OCI-LY7 (cell line): Measurements from ENCODE around the gene ASXL3. TPM values are rescaled to one million over a fixed set of nuclear protein-coding genes. Genes with fewer than 3 reads are reported as not detected.
A peak's percentile ranks its signal among the peaks of the same experiment; 100 is the strongest.

Experiments
- BruUV-seq: library from RNA; stranded (reverse); fragments of 400-500 nt; replicated peaks from 2 replicates; lab custom pipeline; 2021; lab: Mats Ljungman, UMichigan
- CTCF ChIA-PET: fragments of 300-600 bp; sonication (Branson Sonifier 250); formaldehyde crosslinking; loops from one replicate; lab custom pipeline; 2022; ENCODE audit warnings: antibody characterized with exemption; ENCODE audit not compliant: unreplicated experiment; lab: Charles Lee
- POLR2A ChIA-PET: fragments of 300-600 bp; sonication (Branson Sonifier 250); formaldehyde crosslinking; loops from one replicate; lab custom pipeline; 2022; ENCODE audit warnings: antibody characterized with exemption; lab: Charles Lee
- DNase-seq: peaks from one replicate; pipeline ENCODE4 v3.0.0-alpha.2; 2015; ENCODE audit warnings: low spot score
- H2AFZ ChIP-seq: fragments of 200-600 bp; sonication (generic), shearing (Covaris generic); 2 replicates; pipeline ENCODE4 v1.6.1; 2014; ENCODE audit warnings: mild to moderate bottlenecking, antibody characterized with exemption, low read length, moderate library complexity
- H3K27ac ChIP-seq: fragments of 200-600 bp; sonication (generic); 2 replicates; pipeline ENCODE4 v1.5.1; 2014; ENCODE audit warnings: mixed run types, low read depth, mild to moderate bottlenecking, moderate library complexity, low read length, inconsistent platforms; ENCODE audit not compliant: poor library complexity, severe bottlenecking
- H3K36me3 ChIP-seq: fragments of 200-600 bp; sonication (generic); 2 replicates; pipeline ENCODE4 v1.6.1; 2014; ENCODE audit warnings: mild to moderate bottlenecking, antibody characterized with exemption, low read length, moderate library complexity, mixed read lengths; ENCODE audit not compliant: insufficient read depth
- H3K4me1 ChIP-seq: fragments of 200-600 bp; sonication (generic); 2 replicates; pipeline ENCODE4 v1.5.1; 2014; ENCODE audit warnings: mild to moderate bottlenecking, low read length; ENCODE audit not compliant: insufficient read depth, poor library complexity, severe bottlenecking
- H3K4me2 ChIP-seq: fragments of 200-600 bp; sonication (generic); 2 replicates; pipeline ENCODE4 v1.6.1; 2014; ENCODE audit warnings: mild to moderate bottlenecking, low read length
- H3K4me3 ChIP-seq: fragments of 200-600 bp; sonication (generic); 2 replicates; pipeline ENCODE4 v1.5.1; 2014; ENCODE audit warnings: mild to moderate bottlenecking, low read depth, low read length; ENCODE audit not compliant: poor library complexity, severe bottlenecking
- H3K79me2 ChIP-seq: fragments of 200-600 bp; sonication (generic); 2 replicates; pipeline ENCODE4 v1.6.1; 2016; ENCODE audit warnings: low read depth, mild to moderate bottlenecking, low read length, moderate library complexity, mixed read lengths; ENCODE audit not compliant: insufficient read depth
- H3K9me2 ChIP-seq: fragments of 200-600 bp; sonication (generic); 2 replicates; pipeline ENCODE4 v1.6.1; 2016; ENCODE audit warnings: mild to moderate bottlenecking, low read length, mixed read lengths; ENCODE audit not compliant: insufficient read depth
- H3K9me3 ChIP-seq: fragments of 200-600 bp; sonication (generic); 2 replicates; pipeline ENCODE4 v1.6.1; 2014; ENCODE audit warnings: mild to moderate bottlenecking, mixed run types, low read length, mixed read lengths
- H4K20me1 ChIP-seq: fragments of 200-600 bp; sonication (generic); 2 replicates; pipeline ENCODE4 v1.6.1; 2014; ENCODE audit warnings: mild to moderate bottlenecking, antibody characterized with exemption, low read length, moderate library complexity, mixed read lengths; ENCODE audit not compliant: insufficient read depth
- CTCF ChIP-seq: fragments of 200-600 bp; sonication (generic); conservative IDR thresholded peaks from 2 replicates; pipeline ENCODE4 v1.5.1; 2014; ENCODE audit warnings: mild to moderate bottlenecking, antibody characterized with exemption, low read length, moderate library complexity, mixed read lengths
- EZH2phosphoT487 ChIP-seq: fragments of 200-600 bp; sonication (generic); IDR thresholded peaks from 2 replicates; pipeline ENCODE4 v1.6.1; 2018; ENCODE audit warnings: low read depth, borderline replicate concordance, mild to moderate bottlenecking, mixed run types, antibody characterized with exemption, low read length, moderate library complexity, mixed read lengths
- intact Hi-C: fragments of 100-400 bp; cut with micrococcal nuclease; formaldehyde crosslinking; loops from one replicate; pipeline ENCODE4 v1.10.0; 2022; ENCODE audit not compliant: unreplicated experiment
- total RNA-seq, 2 experiments: library from RNA; depleted of rRNA in 1 of 2; stranded (reverse); fragments of >200 nt in 1 of 2; shearing (Covaris generic) in 1 of 2; gene quantifications; 2 replicates each; pipeline ENCODE4 v1.2.3, GENCODE V29; 2014 to 2022

Gene ASXL3
- total RNA-seq, 2 experiments from 2014 or later: 2.6 TPM

DNA sequence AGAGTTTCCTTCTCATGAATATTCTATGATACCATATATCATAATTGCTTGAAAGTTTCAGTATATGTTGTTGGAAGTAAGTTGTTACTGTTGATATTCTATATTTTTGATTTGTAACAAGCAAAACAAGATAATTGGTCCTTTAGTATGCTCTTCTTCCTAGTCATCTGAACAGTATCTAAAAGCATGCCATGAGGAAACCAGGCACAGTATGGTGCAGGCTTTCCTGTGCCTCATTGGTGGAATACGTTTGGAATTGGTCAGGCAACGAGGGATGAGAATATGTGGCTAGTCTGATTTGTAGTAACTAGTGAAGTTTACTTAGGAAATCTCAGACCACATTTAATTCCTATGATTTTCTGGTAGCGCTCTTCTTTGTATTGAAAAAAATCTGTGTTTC lies 22.8 kb downstream of the ASXL3 start:
- Histone ChIP-seq H3K4me2 (no peak overlapping the region), H3K36me3 (no peaks in the 10 kb centered on the region), H3K9me3 (no peaks in the 10 kb centered on the region), H2AFZ (no peak overlapping the region), H4K20me1 (no peaks in the 10 kb centered on the region), H3K27ac (no peak overlapping the region), H3K4me3 (no peak overlapping the region), H3K4me1 (peaks cover 16% of the 10 kb centered on the region), H3K79me2 (no peaks in the 10 kb centered on the region), H3K9me2 (no peaks in the 10 kb centered on the region)
- BruUV-seq: no TSS peak
- TF ChIP-seq CTCF (no peak), EZH2phosphoT487 (no peak)
- CTCF ChIA-PET: no interaction called here
- POLR2A ChIA-PET: no interaction called here
- intact Hi-C loops: no loop called here
- DNase-seq: no peak

- Histone ChIP-seq H3K9me2 (no peaks in the 10 kb centered on the region), H3K4me3 (no peak overlapping the region), H3K79me2 (no peaks in the 10 kb centered on the region), H3K9me3 (no peaks in the 10 kb centered on the region), H3K36me3 (no peaks in the 10 kb centered on the region), H3K4me2 (no peak overlapping the region), H3K4me1 (peaks cover 21% of the 10 kb centered on the region), H3K27ac (no peak overlapping the region), H4K20me1 (no peaks in the 10 kb centered on the region), H2AFZ (peak overlapping the region; percentile 14; the same call in 1 of the 2 replicates)
- no TSS peak for BruUV-seq
- ChIA-PET CTCF (no interaction called here), POLR2A (no interaction called here)
- intact Hi-C loops: no loop called here
- no peak for TF ChIP-seq CTCF
- TF ChIP-seq EZH2phosphoT487: no peak
- no peak for DNase-seq
Observed at GRCh38 chr18:33603454-33603853, 25.4 kb downstream of the ASXL3 start.

DNA sequence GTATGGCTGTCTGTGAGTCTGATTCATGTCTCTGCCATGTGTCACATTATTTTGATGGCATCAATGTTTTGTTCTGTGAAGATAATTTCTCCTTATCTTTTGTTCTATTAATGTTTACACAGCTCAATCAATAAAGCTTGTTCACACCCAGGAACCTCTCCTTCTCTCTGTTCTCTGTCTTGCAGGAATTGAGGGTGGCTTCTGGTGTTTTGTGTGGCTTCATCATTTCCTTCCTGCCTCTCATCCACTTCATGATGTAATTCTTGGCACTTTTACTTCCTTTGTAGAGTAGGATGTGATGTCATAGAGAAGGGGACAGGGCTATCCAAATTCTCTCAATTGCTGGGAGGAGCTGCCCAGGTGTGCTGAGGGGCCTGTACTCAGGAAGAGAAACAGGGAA lies 27.2 kb downstream of the ASXL3 start:
- H4K20me1 ChIP-seq: no peaks in the 10 kb centered on the region
- no peak overlapping the region for H3K27ac ChIP-seq
- no peaks in the 10 kb centered on the region for H3K36me3 ChIP-seq
- H3K9me3 ChIP-seq: no peaks in the 10 kb centered on the region
- intact Hi-C loops: no loop called here
- peaks cover 21% of the 10 kb centered on the region for H3K4me1 ChIP-seq
- no peak overlapping the region; the same call in 1 of the 2 replicates for H2AFZ ChIP-seq
- TF ChIP-seq EZH2phosphoT487 (no peak), CTCF (no peak)
- H3K9me2 ChIP-seq: no peaks in the 10 kb centered on the region
- CTCF ChIA-PET: no interaction called here
- no peak overlapping the region for H3K4me3 ChIP-seq
- no peak overlapping the region for H3K4me2 ChIP-seq
- no TSS peak for BruUV-seq
- H3K79me2 ChIP-seq: no peaks in the 10 kb centered on the region
- POLR2A ChIA-PET: interaction anchor here (0.7 kb wide), 1 partner anchor 10 kb away, joined by 3 read pairs; no protein-coding TSS in a partner anchor
- DNase-seq: peak; percentile 17
